Measurements from ENCODE around the gene MAGEA10.

The MAGEA10 gene

GRCh38 chrX:152170621-152171020, 32.2 kb upstream of the MAGEA10 start:
- no peak for TF ChIP-seq EZH2phosphoT487 (IDR thresholded peaks at IDR 0.05; ENCODE audit: low read depth)
- TF ChIP-seq CTCF (IDR thresholded peaks at IDR 0.05; ENCODE audit: low read depth, low read length): no peak

GRCh38 chrX:152165033-152165743, 26.8 kb upstream of the MAGEA10 start:
- Histone ChIP-seq H2AFZ (ENCODE audit: low read depth, low read length) (no peak overlapping the region), H3K4me3 (ENCODE audit: low read length) (no peak overlapping the region), H3K9me3 (ENCODE audit: insufficient read depth, low read length) (no peaks in the 10 kb centered on the region), H3K4me1 (ENCODE audit: low read length) (no peaks in the 10 kb centered on the region), H3K4me2 (ENCODE audit: low read length) (no peak overlapping the region), H4K20me1 (ENCODE audit: insufficient read depth, low read length) (no peaks in the 10 kb centered on the region), H3K9ac (ENCODE audit: low read length) (no peak overlapping the region), H3K27me3 (ENCODE audit: low read depth, low read length) (no peaks in the 10 kb centered on the region), H3K27ac (ENCODE audit: low read length) (no peak overlapping the region), H3K79me2 (ENCODE audit: low read length) (no peaks in the 10 kb centered on the region), H3K36me3 (replicated peaks; ENCODE audit: low read depth, low read length) (no peaks in the 10 kb centered on the region)
- no peak for TF ChIP-seq CTCF (IDR thresholded peaks at IDR 0.05; ENCODE audit: low read depth, low read length)
- TF ChIP-seq EZH2phosphoT487 (IDR thresholded peaks at IDR 0.05; ENCODE audit: low read depth): no peak

More at GRCh38 chrX:152170621-152171020, 32.2 kb upstream of the MAGEA10 start:
- Histone ChIP-seq H3K4me1 (ENCODE audit: low read length) (no peaks in the 10 kb centered on the region), H3K27ac (ENCODE audit: low read length) (no peak overlapping the region), H2AFZ (ENCODE audit: low read depth, low read length) (no peak overlapping the region), H3K4me3 (ENCODE audit: low read length) (no peak overlapping the region), H3K79me2 (ENCODE audit: low read length) (no peaks in the 10 kb centered on the region), H3K4me2 (ENCODE audit: low read length) (no peak overlapping the region), H3K9me3 (ENCODE audit: insufficient read depth, low read length) (no peaks in the 10 kb centered on the region), H3K9ac (ENCODE audit: low read length) (no peak overlapping the region), H4K20me1 (ENCODE audit: insufficient read depth, low read length) (no peaks in the 10 kb centered on the region), H3K36me3 (replicated peaks; ENCODE audit: low read depth, low read length) (no peaks in the 10 kb centered on the region), H3K27me3 (ENCODE audit: low read depth, low read length) (no peaks in the 10 kb centered on the region)

- no peak overlapping the region for H3K4me3 ChIP-seq (ENCODE audit: low read length)
Measured at GRCh38 chrX:152157042-152157441, 18.7 kb upstream of the MAGEA10 start.

More at GRCh38 chrX:152157042-152157441, 18.7 kb upstream of the MAGEA10 start:
- no peaks in the 10 kb centered on the region for H3K79me2 ChIP-seq (ENCODE audit: low read length)
- H3K4me2 ChIP-seq (ENCODE audit: low read length): no peak overlapping the region
- no peaks in the 10 kb centered on the region for H4K20me1 ChIP-seq (ENCODE audit: insufficient read depth, low read length)
- no peak overlapping the region for H3K27ac ChIP-seq (ENCODE audit: low read length)
- no peaks in the 10 kb centered on the region for H3K27me3 ChIP-seq (ENCODE audit: low read depth, low read length)
- H3K4me1 ChIP-seq (ENCODE audit: low read length): no peaks in the 10 kb centered on the region
- TF ChIP-seq CTCF (IDR thresholded peaks at IDR 0.05; ENCODE audit: low read depth, low read length) (no peak), EZH2phosphoT487 (IDR thresholded peaks at IDR 0.05; ENCODE audit: low read depth) (no peak)
- no peaks in the 10 kb centered on the region for H3K36me3 ChIP-seq (replicated peaks; ENCODE audit: low read depth, low read length)
- no peak overlapping the region for H3K9ac ChIP-seq (ENCODE audit: low read length)
- H3K9me3 ChIP-seq (ENCODE audit: insufficient read depth, low read length): no peaks in the 10 kb centered on the region
- no peak overlapping the region for H2AFZ ChIP-seq (ENCODE audit: low read depth, low read length)

Measured in OCI-LY3 (cell line).